Panc1 (cell line): ENCODE data around the gene TMEM208.

Source experiments
- POLR2AphosphoS5 ChIP-seq: IDR thresholded peaks from 2 replicates; pipeline ENCODE4 v1.6.1; 2012; ENCODE audit warnings: mild to moderate bottlenecking, low read depth, low read length, moderate library complexity
- TF ChIP-seq, protein P1 (sequence below), 2 experiments: IDR thresholded peaks; 2 replicates each; pipeline ENCODE4 v1.6.1; 2011 to 2012; ENCODE audit warnings: low read depth in 2 of 2, control low read depth in 1 of 2, low read length in 1 of 2, mild to moderate bottlenecking in 1 of 2, moderate library complexity in 1 of 2; ENCODE audit not compliant: insufficient read depth in 1 of 2
- TF ChIP-seq, protein P2 (sequence below): fragments of 450-650 bp; IDR thresholded peaks from 2 replicates; pipeline ENCODE4 v1.5.1; 2017; ENCODE audit warnings: mild to moderate bottlenecking

DNA sequence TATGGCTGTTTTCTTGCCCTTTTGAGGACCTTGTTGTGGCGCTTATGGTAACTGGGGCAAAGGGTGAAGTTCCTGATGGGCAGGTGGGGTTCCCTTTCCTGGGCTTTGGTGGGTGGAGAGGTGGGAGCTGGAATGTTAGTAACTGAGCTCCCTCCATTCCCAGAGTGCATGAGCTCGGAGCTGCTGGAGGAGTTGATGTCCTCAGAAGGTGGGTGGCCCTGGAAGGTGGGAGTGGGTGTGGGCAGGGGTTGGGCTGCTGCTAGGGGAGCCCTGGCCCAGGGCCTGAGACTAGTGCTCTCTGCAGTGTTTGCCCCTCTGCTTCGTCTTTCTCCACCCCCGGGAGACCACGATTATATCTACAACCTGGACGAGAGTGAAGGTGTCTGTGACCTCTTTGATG lies 29.2 kb upstream of the TMEM208 start:
- TF ChIP-seq, protein P1, sequence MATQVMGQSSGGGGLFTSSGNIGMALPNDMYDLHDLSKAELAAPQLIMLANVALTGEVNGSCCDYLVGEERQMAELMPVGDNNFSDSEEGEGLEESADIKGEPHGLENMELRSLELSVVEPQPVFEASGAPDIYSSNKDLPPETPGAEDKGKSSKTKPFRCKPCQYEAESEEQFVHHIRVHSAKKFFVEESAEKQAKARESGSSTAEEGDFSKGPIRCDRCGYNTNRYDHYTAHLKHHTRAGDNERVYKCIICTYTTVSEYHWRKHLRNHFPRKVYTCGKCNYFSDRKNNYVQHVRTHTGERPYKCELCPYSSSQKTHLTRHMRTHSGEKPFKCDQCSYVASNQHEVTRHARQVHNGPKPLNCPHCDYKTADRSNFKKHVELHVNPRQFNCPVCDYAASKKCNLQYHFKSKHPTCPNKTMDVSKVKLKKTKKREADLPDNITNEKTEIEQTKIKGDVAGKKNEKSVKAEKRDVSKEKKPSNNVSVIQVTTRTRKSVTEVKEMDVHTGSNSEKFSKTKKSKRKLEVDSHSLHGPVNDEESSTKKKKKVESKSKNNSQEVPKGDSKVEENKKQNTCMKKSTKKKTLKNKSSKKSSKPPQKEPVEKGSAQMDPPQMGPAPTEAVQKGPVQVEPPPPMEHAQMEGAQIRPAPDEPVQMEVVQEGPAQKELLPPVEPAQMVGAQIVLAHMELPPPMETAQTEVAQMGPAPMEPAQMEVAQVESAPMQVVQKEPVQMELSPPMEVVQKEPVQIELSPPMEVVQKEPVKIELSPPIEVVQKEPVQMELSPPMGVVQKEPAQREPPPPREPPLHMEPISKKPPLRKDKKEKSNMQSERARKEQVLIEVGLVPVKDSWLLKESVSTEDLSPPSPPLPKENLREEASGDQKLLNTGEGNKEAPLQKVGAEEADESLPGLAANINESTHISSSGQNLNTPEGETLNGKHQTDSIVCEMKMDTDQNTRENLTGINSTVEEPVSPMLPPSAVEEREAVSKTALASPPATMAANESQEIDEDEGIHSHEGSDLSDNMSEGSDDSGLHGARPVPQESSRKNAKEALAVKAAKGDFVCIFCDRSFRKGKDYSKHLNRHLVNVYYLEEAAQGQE (IDR thresholded peaks at IDR 0.05; ENCODE audit: insufficient read depth in 1 of 2, low read depth in 2 of 2, low read length in 1 of 2), result no peak
- TF ChIP-seq, protein P2, sequence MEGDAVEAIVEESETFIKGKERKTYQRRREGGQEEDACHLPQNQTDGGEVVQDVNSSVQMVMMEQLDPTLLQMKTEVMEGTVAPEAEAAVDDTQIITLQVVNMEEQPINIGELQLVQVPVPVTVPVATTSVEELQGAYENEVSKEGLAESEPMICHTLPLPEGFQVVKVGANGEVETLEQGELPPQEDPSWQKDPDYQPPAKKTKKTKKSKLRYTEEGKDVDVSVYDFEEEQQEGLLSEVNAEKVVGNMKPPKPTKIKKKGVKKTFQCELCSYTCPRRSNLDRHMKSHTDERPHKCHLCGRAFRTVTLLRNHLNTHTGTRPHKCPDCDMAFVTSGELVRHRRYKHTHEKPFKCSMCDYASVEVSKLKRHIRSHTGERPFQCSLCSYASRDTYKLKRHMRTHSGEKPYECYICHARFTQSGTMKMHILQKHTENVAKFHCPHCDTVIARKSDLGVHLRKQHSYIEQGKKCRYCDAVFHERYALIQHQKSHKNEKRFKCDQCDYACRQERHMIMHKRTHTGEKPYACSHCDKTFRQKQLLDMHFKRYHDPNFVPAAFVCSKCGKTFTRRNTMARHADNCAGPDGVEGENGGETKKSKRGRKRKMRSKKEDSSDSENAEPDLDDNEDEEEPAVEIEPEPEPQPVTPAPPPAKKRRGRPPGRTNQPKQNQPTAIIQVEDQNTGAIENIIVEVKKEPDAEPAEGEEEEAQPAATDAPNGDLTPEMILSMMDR, result no peak
- TF ChIP-seq POLR2AphosphoS5, result no peak
